Colonic mucosa (tissue), 4 donors: ENCODE data around the gene BEAN1. TPM values are rescaled to one million over a fixed set of nuclear protein-coding genes. Genes with fewer than 3 reads are reported as not detected.

Source experiments
- DNase-seq: peaks from one replicate; pipeline ENCODE4 v3.0.0-alpha.2; 2020
- H3K27ac ChIP-seq: fragments of 200-600 bp; one replicate; pipeline ENCODE4 v1.8.0; 2021
- H3K27me3 ChIP-seq: fragments of 200-600 bp; one replicate; pipeline ENCODE4 v1.8.0; 2021
- H3K36me3 ChIP-seq: fragments of 200-600 bp; one replicate; pipeline ENCODE4 v1.8.0; 2021
- H3K4me1 ChIP-seq: fragments of 200-600 bp; one replicate; pipeline ENCODE4 v1.8.0; 2021; ENCODE audit warnings: mild to moderate bottlenecking
- H3K4me3 ChIP-seq: fragments of 200-600 bp; one replicate; pipeline ENCODE4 v1.8.0; 2021
- H3K9ac ChIP-seq, 2 donors: one replicate each; pipeline ENCODE4 v1.7.0; 2013; ENCODE audit warnings: control low read depth in 2 of 2, low read depth in 2 of 2, low read length in 2 of 2
- H3K9me3 ChIP-seq: fragments of 200-600 bp; one replicate; pipeline ENCODE4 v1.8.0; 2021
- intact Hi-C: fragments of 100-400 bp; cut with DNase I; formaldehyde crosslinking; loops from one replicate; pipeline ENCODE4 v1.14.1; 2022
- total RNA-seq, 2 donors: library from RNA; stranded (reverse); fragmentation: NEBNext Ultra II Directional in 1 of 2; extraction: Animal tissue kit (Norgen Biotek cat#: 25700) in 1 of 2; gene quantifications; one replicate each; pipeline ENCODE4 v1.2.1, GENCODE V29; 2021
- TF ChIP-seq, protein P1 (sequence below): fragments of 200-600 bp; IDR thresholded peaks from one replicate; pipeline ENCODE4 v1.8.0; 2022; ENCODE audit warnings: antibody characterized with exemption, mild to moderate bottlenecking
- donor health status: healthy.
- donor health status: DM: no; HTN: no; CAD: no.
- donor health status: DM: no; HTN: no; CAD: no.

Gene BEAN1
- total RNA-seq, 2 donors from 2014 or later: 0.32 TPM; not detected in 1

DNA sequence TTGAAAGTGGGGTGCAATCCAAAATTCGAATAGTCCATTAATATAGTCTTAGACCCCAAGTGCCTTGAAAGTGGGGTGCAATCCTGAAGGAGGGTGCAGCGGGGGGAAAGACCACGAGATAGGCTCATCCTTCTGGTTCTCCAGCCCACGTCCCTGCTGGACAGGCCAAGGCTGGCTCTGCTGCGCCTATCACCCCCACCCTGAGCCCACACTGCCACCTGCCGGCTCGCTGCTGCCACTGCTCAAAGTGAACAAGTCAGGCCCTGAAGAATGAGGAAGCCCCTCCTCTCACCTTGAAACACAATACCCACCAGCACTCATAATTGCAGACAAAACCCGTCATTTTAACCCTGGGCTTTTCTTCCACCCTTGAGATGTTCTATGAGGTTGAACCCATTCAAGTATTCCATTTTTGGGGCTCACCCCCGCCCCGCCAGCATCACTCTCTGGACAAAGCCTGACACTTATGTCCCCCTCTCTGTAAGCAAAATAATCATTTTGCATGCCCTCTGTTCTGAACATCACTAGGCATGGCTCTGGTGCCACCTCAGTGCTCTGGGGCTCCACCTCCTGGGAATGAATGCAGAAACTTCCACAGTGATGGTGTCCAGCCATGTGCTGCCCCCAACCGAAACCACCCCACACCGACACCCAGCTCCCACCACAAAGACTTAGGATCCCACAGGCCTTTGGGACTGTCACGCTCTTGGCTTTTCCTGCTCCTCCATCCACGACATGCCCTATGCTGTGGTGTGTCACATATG, 56.8 kb downstream of the BEAN1 start:
- no peaks in the 10 kb centered on the region for H3K4me1 ChIP-seq
- TF ChIP-seq, protein P1, sequence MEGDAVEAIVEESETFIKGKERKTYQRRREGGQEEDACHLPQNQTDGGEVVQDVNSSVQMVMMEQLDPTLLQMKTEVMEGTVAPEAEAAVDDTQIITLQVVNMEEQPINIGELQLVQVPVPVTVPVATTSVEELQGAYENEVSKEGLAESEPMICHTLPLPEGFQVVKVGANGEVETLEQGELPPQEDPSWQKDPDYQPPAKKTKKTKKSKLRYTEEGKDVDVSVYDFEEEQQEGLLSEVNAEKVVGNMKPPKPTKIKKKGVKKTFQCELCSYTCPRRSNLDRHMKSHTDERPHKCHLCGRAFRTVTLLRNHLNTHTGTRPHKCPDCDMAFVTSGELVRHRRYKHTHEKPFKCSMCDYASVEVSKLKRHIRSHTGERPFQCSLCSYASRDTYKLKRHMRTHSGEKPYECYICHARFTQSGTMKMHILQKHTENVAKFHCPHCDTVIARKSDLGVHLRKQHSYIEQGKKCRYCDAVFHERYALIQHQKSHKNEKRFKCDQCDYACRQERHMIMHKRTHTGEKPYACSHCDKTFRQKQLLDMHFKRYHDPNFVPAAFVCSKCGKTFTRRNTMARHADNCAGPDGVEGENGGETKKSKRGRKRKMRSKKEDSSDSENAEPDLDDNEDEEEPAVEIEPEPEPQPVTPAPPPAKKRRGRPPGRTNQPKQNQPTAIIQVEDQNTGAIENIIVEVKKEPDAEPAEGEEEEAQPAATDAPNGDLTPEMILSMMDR: peak; percentile 84
- H3K27ac ChIP-seq: no peak overlapping the region
- DNase-seq: peak; percentile 81
- no peaks in the 10 kb centered on the region for H3K27me3 ChIP-seq
- no peak overlapping the region for H3K4me3 ChIP-seq
- intact Hi-C loops: loop anchor here (2.0 kb wide), 1 partner anchor 79 kb away; no protein-coding TSS in a partner anchor
- H3K9me3 ChIP-seq: no peaks in the 10 kb centered on the region
- no peak overlapping the region for H3K9ac ChIP-seq
- H3K36me3 ChIP-seq: no peaks in the 10 kb centered on the region

DNA sequence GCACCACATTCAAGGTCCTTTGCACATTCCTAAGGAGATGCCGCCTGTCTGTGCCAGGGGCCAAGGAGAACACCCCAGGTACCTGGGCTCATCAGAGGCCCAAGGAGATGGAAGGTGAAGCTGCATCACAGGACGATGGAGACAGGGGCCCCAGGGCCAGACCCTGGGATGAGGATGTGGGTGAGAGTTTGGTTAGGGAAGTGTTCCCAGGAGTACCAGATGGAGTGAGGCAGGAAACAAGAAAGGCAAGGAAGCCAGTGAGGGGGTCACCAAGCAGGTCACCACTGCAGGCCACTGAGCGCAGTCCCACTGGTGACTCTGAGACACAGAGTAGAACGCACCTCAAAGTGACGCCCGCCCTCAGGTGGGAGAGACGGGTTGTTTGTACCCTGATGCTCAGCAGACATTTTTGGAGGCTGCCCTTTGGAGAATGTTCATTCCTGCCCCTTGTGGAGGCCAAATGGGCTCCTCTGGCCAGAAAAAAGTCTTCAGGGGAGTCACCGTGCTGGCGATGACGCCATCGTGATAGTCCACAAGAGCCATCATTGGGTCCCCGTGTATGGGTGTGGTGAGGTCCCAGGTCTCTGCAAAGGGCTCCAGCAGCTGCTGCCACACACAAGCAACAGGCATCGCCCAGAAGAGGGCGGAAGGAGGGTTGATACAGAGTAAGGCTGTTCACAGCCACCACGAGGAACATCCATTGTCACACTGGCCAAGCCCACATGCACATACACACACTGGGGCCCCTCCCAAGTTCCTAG, 57.5 kb downstream of the BEAN1 start:
- Histone ChIP-seq H3K4me3 (no peak overlapping the region), H3K9me3 (no peaks in the 10 kb centered on the region), H3K36me3 (no peaks in the 10 kb centered on the region), H3K9ac (no peak overlapping the region), H3K4me1 (no peaks in the 10 kb centered on the region), H3K27me3 (no peaks in the 10 kb centered on the region), H3K27ac (no peak overlapping the region)
- no peak for DNase-seq
- intact Hi-C loops: loop anchor here (2.0 kb wide), 1 partner anchor 80 kb away; no protein-coding TSS in a partner anchor
- TF ChIP-seq, protein P1: no peak

DNA sequence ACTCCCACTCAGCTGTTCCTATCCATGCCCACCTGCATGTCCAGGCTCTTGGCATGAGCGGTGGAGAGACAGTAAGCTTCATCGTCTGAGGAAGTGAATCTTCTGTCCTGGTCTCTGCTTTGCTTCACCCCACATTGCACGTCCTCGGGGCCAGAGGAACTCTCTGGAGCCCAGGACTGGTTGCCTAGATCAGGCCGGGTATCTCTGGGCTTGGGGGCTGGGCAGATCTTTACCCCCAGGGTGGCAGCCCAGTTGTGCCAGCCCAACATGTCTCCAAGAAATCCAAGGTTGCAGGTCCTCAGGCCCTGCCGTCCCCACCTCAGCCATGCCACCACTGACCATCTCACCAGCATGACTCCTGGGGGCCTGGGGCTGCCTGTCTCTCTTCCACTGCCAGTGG, 58.3 kb downstream of the BEAN1 start:
- DNase-seq: no peak
- H3K9ac ChIP-seq: no peak overlapping the region
- no peaks in the 10 kb centered on the region for H3K4me1 ChIP-seq
- no peaks in the 10 kb centered on the region for H3K27me3 ChIP-seq
- TF ChIP-seq, protein P1: no peak
- no peak overlapping the region for H3K27ac ChIP-seq
- no peaks in the 10 kb centered on the region for H3K36me3 ChIP-seq
- intact Hi-C loops: loop anchor here (2.0 kb wide), 1 partner anchor 81 kb away; no protein-coding TSS in a partner anchor
- no peak overlapping the region for H3K4me3 ChIP-seq
- no peaks in the 10 kb centered on the region for H3K9me3 ChIP-seq

DNA sequence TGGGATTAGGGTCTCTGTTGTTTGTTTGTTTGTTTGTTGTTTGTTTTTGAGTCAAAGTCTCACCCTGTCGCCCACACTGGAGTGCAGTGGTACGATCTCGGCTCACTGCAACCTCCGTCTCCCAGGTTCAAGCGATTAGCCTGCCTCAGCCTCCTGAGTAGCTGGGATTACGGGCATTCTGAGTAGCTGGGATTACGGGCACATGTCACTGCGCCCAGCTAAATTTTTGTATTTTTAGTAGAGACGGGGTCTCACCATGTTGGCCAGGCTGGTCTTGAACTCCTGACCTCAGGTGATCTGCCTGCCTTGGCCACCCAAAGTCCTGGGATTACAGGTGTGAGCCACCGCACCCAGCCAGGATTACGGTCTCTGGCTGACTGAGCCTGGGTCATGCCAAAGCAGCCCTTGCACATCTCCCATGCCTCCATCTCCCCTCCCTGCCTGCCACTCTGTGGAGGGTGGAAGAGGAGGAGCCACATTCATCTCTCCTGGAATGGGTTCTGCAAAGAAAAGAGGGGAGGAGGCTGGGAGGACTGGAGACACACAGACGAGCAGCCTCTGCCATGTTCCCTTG, 59.2 kb downstream of the BEAN1 start:
- no peak for DNase-seq
- Histone ChIP-seq H3K4me1 (no peaks in the 10 kb centered on the region), H3K9ac (no peak overlapping the region), H3K27ac (no peak overlapping the region), H3K27me3 (no peaks in the 10 kb centered on the region), H3K4me3 (no peak overlapping the region), H3K9me3 (no peaks in the 10 kb centered on the region), H3K36me3 (no peaks in the 10 kb centered on the region)
- intact Hi-C loops: no loop called here
- TF ChIP-seq, protein P1: no peak

DNA sequence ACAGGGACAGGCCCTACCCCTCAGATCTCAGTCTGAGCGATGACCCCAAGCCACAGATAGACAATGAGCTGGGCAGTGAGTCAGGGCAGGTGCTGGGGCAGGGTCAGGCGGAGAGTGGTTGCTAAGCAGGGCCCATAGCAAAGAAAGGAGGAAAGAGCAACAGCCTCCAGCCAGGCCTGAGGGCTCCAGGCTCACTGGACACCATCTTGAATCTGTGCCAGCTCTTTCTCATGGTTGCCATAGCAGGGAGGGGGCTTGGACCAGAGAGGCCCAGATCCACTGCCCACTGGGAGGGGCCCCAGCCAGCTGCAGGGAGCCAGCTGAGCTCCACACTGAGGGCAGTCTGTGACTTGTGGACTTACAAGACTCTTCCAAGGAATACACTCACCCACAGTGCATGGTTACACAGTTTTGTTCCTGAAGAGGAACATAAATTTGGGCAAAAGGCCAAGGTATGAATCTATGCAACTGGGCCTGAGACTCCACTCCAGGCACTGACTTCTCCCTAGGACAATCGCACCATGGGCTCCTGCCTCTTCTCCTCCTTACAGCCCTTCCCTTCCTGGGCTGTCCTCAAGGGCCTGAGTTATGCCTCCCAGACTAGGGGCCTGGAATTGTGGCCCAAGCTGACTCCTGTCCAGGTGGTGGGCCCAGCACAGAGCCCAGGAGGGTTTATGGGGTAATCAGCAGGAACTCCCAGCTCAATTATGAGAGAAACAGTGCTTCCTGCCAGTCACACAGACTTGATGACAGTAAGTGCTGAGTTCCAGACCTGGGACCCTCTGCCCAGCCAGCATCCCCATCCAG, 59.9 kb downstream of the BEAN1 start:
- Histone ChIP-seq H3K4me3 (no peak overlapping the region), H3K4me1 (no peaks in the 10 kb centered on the region), H3K9me3 (no peaks in the 10 kb centered on the region), H3K27me3 (no peaks in the 10 kb centered on the region), H3K27ac (no peak overlapping the region), H3K36me3 (no peaks in the 10 kb centered on the region), H3K9ac (no peak overlapping the region)
- TF ChIP-seq, protein P1: no peak
- no peak for DNase-seq
- intact Hi-C loops: no loop called here
